ENCODE data around the gene MMP17.

Gene MMP17

DNA sequence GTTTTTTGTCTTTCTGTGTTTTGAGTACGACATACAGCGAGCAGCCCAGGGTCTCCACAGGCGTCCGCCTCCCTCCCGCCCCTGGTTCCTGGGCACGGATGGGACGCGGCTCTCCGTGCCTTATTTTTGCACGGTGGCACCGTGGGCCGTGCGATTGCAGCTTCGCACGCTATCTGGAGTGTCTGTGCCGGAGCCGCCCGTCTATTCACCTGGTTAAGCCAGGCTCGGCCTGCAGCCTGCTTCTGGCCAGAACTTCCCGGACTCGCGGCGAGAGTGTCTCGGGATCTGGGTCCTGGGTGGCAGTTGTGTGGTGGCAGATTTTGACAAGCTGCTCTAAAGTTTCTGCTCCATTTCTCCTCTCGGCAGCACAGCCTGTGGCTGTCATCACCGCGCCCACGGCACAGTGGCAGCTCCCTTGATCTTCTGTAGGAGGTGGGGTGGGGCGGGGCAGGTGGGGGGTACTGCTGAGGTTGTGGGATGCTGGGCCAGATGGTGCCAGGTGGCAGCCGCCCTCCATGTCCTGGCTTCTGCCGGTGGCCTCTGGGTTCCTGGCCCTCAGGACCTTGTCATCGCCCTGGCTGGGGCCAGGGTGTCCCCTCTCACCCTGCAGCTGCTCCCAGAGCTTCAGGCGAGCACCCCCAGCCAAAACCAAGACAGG is 2.9 kb downstream of the MMP17 start:
- DNase-seq, result no peak

- peak; percentile 33 for DNase-seq
Measured at GRCh38 chr12:131831635-131832041, 3.4 kb downstream of the MMP17 start.

DNA sequence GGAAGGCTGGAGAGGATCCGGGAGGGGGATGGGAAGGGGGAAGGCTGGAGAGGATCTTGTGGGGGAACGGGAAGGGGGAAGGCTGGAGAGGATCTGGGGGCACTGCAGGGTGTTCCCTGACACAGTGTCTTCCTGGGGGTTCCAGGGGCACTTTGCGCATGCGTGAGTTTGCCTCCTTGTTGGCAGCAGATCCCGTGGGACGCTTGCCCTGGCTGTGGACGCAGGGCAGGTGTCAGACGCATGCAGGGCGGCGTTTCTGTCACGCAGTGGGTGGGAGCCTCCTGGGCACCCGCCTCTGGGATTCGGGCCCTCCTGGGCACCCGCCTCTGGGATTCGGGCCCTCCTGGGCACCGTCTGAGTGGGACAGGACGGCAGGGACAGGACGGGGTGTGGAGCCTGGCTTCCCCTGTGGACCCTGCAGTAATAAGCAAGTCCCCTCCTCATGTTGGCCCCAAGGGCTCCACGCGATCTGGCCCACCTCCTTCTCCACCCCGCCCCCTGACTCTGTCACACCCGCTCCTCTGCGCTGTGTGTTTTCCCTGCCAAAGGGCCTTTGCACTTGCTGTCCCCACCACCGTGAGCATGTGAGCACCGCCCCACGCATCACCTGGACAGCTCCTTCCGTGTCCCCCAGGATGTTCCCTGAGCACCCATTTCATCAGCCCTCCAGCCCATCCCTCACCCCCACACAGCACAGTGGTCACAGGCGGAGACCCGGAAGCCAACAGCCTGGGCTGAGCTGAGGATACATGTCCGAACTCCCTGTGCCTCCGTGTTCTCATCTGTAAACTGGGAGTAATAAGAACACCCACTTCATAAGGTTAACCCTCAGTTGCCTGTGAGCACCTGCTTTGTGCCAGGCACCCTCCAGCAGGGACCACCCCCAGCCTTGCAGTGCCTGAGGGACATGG is 4.4 kb downstream of the MMP17 start:
- DNase-seq, result peak; percentile 38

DNA sequence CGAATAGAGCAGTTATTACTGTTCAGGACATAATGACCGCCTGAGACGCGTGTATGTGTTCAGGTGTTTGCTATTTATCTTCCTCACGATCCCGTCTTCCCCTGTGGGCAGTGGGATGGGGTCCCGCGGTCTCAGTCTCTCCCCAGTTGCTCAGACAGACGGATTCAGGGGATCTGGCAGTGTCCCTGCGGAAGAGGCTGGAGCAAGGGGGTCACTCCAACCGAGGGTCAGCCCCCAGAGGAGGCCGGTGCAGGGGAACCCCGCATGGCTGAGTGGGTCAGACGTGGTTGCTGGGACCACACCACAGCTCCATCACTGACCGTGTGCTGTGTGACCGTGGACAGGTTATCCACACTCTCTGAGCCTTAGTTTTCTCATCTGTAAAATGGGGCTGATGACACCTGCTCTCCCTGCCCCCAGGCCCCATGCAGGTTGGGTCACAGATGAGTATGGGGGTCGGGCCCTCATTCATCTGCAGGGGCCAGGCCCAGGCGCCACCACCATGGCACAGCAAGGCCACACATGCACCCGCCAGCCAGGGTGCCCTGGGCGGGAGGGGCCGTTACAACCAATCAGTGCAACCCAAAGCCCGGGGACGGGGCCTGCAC is 5.2 kb downstream of the MMP17 start:
- no peak for DNase-seq

GRCh38 chr12:131833896-131834641 is 5.9 kb downstream of the MMP17 start:
- DNase-seq, result no peak

DNA sequence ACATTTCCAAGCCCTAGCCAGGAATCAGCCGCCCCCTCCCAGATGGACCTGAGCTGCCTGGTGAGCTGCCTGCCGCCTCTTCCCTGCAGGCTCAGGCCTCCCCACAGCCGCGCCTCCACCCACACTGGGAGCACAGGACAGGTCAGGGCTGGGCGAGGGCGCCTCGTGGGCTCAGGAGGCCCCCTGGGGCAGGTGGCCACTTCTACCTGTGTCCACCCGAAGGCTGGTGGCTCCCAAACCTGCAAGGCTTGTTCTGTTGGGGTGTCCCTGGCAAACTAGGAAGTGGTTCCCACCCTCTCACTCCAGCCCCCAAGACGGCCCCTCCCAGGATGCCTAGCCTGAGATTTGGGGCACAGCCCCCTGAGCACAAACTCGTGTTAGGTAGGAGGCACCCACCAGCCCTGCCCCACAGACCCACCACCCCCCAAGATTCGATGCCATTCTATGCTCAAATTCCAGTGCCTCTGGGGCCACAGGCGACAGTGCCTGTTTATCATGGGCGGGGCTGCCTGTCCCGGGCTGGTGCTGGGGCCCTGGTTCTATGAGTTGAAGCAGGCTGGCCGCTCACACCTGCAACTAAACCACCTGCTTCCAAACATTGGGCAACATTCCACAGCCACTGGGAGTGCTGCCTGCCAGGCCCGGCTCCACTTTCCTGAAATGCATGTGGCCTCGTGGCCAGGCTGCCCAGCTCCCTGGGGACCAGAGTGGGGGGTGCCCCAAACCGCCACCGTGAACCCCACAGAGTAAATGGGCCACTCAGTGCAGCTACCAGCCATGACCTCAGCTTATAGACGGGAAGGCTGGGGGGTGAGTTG is 6.8 kb downstream of the MMP17 start:
- DNase-seq, result no peak

DNA sequence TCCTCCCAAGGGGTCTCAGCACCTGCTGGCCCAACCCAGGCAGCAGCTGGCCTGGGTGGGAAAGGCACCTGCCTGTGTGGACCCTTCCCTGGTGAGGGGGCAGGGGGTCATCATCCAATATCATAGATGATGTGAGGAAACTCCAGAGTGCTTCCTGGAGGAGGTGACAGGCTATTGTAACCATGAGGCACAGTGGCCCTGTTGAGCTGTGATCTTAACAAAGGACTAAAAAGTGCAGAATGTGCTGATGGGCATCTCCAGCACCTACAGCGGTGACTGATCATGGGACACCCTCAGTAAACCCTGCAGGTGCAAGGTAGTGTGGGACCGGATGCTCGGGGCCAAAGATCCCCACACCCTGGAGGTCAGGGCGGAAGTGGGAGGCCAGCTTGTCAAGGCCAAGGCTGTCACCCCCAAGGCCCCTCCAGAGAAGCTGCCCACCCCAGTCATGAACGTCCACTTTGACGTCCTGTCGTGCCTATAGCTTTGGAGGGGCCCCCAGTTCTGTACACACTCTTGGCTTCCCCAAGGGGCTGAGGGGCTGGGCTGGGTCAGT is 7.5 kb downstream of the MMP17 start:
- no peak for DNase-seq

- no peak for DNase-seq
Measured at GRCh38 chr12:131836193-131836592, 8.0 kb downstream of the MMP17 start.

- no peak for DNase-seq
Measured at GRCh38 chr12:131836714-131837397, 8.7 kb downstream of the MMP17 start.

DNA sequence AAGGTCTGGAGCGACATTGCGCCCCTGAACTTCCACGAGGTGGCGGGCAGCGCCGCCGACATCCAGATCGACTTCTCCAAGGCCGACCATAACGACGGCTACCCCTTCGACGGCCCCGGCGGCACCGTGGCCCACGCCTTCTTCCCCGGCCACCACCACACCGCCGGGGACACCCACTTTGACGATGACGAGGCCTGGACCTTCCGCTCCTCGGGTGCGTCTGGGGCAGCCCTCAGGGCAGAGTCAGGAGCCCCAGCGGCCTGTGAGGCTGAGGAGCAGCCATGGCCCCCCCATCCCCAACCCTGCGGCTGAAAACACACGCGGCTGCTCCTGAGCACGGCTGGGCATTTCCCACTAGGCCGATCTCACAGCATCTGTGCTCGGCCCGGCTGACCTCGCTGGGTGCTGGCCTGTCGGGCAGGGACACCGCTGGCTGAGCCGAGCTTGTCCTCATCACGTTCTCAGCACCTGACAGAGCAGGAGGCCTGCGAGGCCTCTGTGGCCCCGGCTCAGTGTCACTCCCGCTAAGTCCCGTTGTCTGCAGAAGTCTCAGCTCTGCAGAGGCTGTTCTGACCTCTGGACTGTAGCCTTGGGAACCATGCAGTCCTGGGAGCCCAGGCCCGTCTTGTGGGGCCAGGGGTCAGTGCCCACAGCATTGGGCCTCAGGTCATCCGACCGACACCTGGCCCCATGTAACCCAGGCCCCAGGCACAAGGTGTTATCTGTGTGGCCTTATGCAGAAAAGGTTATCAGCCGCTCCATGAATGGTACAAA is 12.6 kb downstream of the MMP17 start:
- DNase-seq, result no peak

DNA sequence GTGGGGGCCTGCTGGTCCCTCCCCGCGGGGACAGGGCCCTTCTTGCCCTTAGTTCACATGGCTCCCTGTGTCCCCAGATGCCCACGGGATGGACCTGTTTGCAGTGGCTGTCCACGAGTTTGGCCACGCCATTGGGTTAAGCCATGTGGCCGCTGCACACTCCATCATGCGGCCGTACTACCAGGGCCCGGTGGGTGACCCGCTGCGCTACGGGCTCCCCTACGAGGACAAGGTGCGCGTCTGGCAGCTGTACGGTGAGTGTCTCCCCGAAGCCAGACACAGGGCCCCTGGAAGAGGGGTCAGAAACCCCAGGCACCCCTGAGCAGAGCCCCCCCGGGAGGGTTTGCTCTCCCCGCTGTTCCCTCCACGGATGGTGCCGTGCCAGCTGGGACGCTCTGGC is 13.4 kb downstream of the MMP17 start:
- no peak for DNase-seq

DNA sequence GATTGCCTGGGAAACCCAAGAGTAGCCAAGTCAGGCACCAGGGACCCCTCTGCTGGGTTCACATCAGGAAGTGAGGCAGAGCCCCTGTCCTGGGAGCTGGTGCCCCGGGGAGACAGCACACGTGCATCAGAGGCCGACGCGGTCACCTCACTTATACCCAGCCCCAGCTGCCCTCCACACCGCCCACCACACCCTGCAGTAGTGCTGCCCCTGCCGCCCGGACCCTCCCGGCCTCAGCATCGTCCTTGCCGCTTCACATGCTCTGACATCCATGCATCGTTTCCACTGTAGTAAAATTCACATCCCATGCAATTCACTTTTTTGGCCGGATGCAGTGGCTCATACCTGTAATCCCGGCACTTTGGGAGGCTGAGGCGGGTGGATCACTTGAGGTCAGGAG is 14.0 kb downstream of the MMP17 start:
- DNase-seq, result no peak

DNA sequence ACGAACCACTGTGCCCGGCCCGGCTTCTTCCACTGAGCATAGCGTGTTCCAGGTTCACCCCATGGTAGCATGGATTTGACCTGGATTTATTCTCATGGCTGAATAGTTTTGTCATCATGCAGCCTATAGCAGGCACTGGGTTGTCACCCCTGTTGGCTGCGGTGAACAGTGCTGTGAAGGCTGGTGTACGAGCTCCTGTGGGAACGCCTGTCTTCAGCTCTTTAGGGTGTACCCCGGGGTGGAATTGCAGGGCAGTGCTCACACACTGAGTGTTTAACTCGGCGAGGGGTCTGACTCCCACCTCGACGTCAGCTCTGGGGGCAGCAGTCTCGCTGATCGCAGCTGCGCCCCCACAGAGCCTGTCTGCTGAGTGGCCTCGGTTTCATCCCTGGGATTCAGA is 15.3 kb downstream of the MMP17 start:
- DNase-seq, result no peak

- no peak for DNase-seq
Measured at GRCh38 chr12:131844140-131844539, 15.9 kb downstream of the MMP17 start.

DNA sequence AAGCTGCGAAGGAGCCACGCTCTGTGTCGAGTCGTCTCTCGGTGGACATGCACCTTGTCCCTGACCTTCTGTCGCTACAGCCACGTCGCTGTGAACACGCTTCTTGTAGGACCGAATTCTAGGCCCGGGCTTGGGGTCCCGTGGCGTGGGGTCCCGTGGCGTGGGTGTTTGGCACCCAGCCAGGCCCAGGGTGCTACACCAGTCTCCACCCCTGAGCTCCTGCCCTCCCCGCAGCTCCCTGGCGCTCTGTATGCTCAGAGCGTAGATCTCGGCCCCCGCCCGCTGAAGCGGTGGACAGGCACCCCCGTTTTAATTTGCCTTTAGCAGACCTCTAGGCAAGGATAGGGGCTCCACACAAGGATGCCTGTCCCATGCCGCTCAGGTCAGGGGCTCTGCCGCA is 16.5 kb downstream of the MMP17 start:
- DNase-seq, result no peak

GRCh38 chr12:131845121-131845520 is 16.9 kb downstream of the MMP17 start:
- no peak for DNase-seq

GRCh38 chr12:131847456-131847855 is 19.3 kb downstream of the MMP17 start:
- DNase-seq, result no peak

- no peak for DNase-seq
Measured at GRCh38 chr12:131848753-131849152, 20.6 kb downstream of the MMP17 start.

GRCh38 chr12:131849700-131850553 is 21.7 kb downstream of the MMP17 start:
- DNase-seq, result no peak

Data from NCI-H2029 (cell line).